GM23338 (cell line): ENCODE data around the gene KNG1.

Source experiments
- CREB1 ChIP-seq: fragments of 250-450 bp; sonication (Bioruptor Pico); IDR thresholded peaks from 2 replicates; pipeline ENCODE4 v1.5.0; 2020; ENCODE audit warnings: low read depth, mild to moderate bottlenecking, moderate library complexity
- CTCF ChIP-seq, 2 experiments: fragments of 200-600 bp in 1 of 2; sonication (generic) in 1 of 2; conservative IDR thresholded peaks; 2 replicates each; pipeline versions ENCODE4 v1.5.1 to v1.6.1; 2016 to 2017; ENCODE audit warnings: antibody characterized with exemption in 2 of 2, low read depth in 2 of 2, mild to moderate bottlenecking in 2 of 2, moderate library complexity in 1 of 2
- ETS1 ChIP-seq: IDR thresholded peaks from 2 replicates; pipeline ENCODE4 v1.6.1; 2016; ENCODE audit warnings: antibody characterized with exemption
- EZH2 ChIP-seq: fragments of 200-600 bp; sonication (generic); IDR thresholded peaks from one replicate; pipeline ENCODE4 v1.8.0; 2017; ENCODE audit warnings: antibody characterized with exemption, mild to moderate bottlenecking, low read depth; ENCODE audit not compliant: unreplicated experiment
- EZH2phosphoT487 ChIP-seq: fragments of 200-600 bp; sonication (generic); IDR thresholded peaks from one replicate; pipeline ENCODE4 v1.8.1; 2018; ENCODE audit warnings: antibody characterized with exemption; ENCODE audit not compliant: unreplicated experiment
- JUNB ChIP-seq: IDR thresholded peaks from one replicate; pipeline ENCODE4 v1.6.1; 2016; ENCODE audit warnings: antibody characterized with exemption; ENCODE audit not compliant: unreplicated experiment
- NANOG ChIP-seq: IDR thresholded peaks from 2 replicates; pipeline ENCODE4 v1.6.1; 2016; ENCODE audit warnings: antibody characterized with exemption, borderline replicate concordance
- POLR2AphosphoS5 ChIP-seq: IDR thresholded peaks from 2 replicates; pipeline ENCODE4 v1.6.1; 2016; ENCODE audit warnings: antibody characterized with exemption, low read depth
- REST ChIP-seq: IDR thresholded peaks from one replicate; pipeline ENCODE4 v1.6.1; 2018; ENCODE audit warnings: antibody characterized with exemption; ENCODE audit not compliant: unreplicated experiment
- ZNF114 ChIP-seq: fragments of 250-450 bp; sonication (Bioruptor Pico); IDR thresholded peaks from 2 replicates; pipeline ENCODE4 v1.5.0; 2020; ENCODE audit warnings: mild to moderate bottlenecking, moderate library complexity
- ZNF331 ChIP-seq: fragments of 250-450 bp; sonication (Bioruptor Pico); IDR thresholded peaks from 2 replicates; pipeline ENCODE4 v1.5.0; 2020; ENCODE audit warnings: low read depth, mild to moderate bottlenecking, moderate library complexity

- TF ChIP-seq CTCF (conservative IDR thresholded peaks at IDR 0.05; ENCODE audit: low read depth in 2 of 2) (no peak), EZH2phosphoT487 (no peak), EZH2 (no peak), NANOG (no peak), POLR2AphosphoS5 (no peak), CREB1 (CRISPR knock-in tag) (no peak), REST (no peak), JUNB (no peak), ETS1 (no peak), ZNF114 (CRISPR knock-in tag) (no peak), ZNF331 (CRISPR knock-in tag) (no peak)
Measured at GRCh38 chr3:186757214-186757613, 40.1 kb downstream of the KNG1 start.
